ENCODE data around the gene MAL. TPM values are rescaled to one million over a fixed set of nuclear protein-coding genes. Genes with fewer than 3 reads are reported as not detected.

Gene MAL
- total and polyA plus RNA-seq, 2 of the 8 experiments (the other 6 are each of a cell fraction or from before 2014, with no cell fraction given), result not detected

DNA sequence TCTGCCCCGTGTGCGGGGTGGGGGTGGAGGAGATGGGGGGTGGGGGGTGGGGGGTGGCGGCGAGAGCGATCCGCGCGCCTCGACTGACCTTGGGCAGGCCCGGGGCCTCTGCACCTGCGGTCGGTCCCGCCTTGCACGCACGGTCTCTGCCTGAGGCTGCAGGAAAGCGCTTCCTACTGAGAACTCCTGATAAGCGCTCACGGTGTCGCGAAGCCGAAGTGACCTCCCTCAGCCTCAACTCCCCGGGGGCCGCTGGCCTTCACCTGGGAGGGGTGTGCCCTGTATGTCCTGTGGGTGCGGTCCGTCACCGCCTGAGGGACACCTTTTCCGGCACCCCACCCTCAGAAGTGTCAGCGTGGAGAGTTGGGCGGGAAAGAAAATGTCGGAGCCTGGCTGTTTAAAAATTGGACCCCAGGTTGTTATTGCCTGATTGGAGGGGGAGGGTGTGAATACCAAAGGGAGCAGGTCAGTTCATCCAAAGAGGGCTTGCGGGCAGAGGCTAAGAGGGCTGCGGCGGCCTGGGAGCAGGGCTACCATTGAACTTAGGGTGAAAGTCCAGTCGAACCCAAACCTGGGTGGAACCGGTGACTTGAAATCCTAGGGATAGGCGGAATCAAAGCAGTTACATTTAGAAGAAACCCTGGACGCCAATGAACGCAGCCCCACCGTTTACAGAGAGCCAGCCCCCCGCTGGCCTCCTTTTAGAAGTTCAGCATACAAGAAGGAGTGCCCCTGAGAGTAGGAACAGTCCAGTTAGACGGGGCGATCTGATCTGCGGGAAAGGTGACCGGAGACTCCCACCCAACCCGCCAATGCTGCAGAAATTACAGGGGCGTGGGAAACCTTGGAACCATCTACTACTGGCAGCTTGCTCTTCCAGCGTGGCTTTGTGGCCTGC, 1.2 kb downstream of the MAL start (continued):
- no peak for TF ChIP-seq RAD21 (IDR thresholded peaks at IDR 0.05 in 1 of 2, conservative IDR thresholded peaks at IDR 0.05 in 1 of 2; ENCODE audit: low read depth in 2 of 2, low read length in 2 of 2)
- TF ChIP-seq NRF1 (IDR thresholded peaks at IDR 0.05; ENCODE audit: low read depth, low read length), result no peak
- TF ChIP-seq, protein P1, sequence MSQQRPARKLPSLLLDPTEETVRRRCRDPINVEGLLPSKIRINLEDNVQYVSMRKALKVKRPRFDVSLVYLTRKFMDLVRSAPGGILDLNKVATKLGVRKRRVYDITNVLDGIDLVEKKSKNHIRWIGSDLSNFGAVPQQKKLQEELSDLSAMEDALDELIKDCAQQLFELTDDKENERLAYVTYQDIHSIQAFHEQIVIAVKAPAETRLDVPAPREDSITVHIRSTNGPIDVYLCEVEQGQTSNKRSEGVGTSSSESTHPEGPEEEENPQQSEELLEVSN (IDR thresholded peaks at IDR 0.05), result no peak
- TF ChIP-seq CBX8 (IDR thresholded peaks at IDR 0.05; ENCODE audit: borderline replicate concordance, low read depth, low read length), result no peak
- TF ChIP-seq TBP (IDR thresholded peaks at IDR 0.05; ENCODE audit: low read depth, low read length), result no peak
- no peak for TF ChIP-seq CEBPB (IDR thresholded peaks at IDR 0.05; ENCODE audit: low read depth, low read length)
- TF ChIP-seq SUZ12 (IDR thresholded peaks at IDR 0.05; ENCODE audit: low read length), result no peak
- TF ChIP-seq SIX5 (IDR thresholded peaks at IDR 0.05; ENCODE audit: low read depth, low read length), result no peak
- no peak for TF ChIP-seq TAF7 (optimal IDR thresholded peaks at IDR 0.05; ENCODE audit: borderline replicate concordance, low read depth, low read length)

All from H1 (cell line).